HEK293 (cell line): ENCODE results near the gene PITPNM1.
A peak's percentile ranks its signal among the peaks of the same experiment; 100 is the strongest.

Experiments used
- AEBP2 ChIP-seq: fragments of 450-650 bp; formaldehyde crosslinking; IDR thresholded peaks from 2 replicates; pipeline ENCODE4 v1.5.1; 2016; ENCODE audit warnings: missing biosample characterization, missing genetic modification characterization, borderline replicate concordance
- BCL11A ChIP-seq: fragments of 450-650 bp; formaldehyde crosslinking; IDR thresholded peaks from 2 replicates; pipeline ENCODE4 v1.5.1; 2016; ENCODE audit warnings: low read depth, missing biosample characterization, missing genetic modification characterization
- GLI4 ChIP-seq: fragments of 450-650 bp; formaldehyde crosslinking; IDR thresholded peaks from 2 replicates; pipeline ENCODE4 v1.5.1; 2016; ENCODE audit warnings: missing biosample characterization, missing genetic modification characterization
- IKZF3 ChIP-seq: fragments of 450-650 bp; IDR thresholded peaks from 2 replicates; pipeline ENCODE4 v1.5.0; 2018; ENCODE audit warnings: missing biosample characterization, mild to moderate bottlenecking, missing genetic modification characterization, moderate library complexity
- PBX3 ChIP-seq: sonication (generic); formaldehyde crosslinking; IDR thresholded peaks from 2 replicates; pipeline ENCODE4 v1.8.1; 2022; ENCODE audit warnings: mild to moderate bottlenecking, moderate library complexity, missing genetic modification reagents
- REST ChIP-seq: fragments of 450-650 bp; formaldehyde crosslinking; IDR thresholded peaks from 2 replicates; pipeline ENCODE4 v1.5.1; 2016; ENCODE audit warnings: missing biosample characterization, missing genetic modification characterization
- SCRT2 ChIP-seq: fragments of 450-650 bp; formaldehyde crosslinking; IDR thresholded peaks from 2 replicates; pipeline ENCODE4 v1.5.1; 2016; ENCODE audit warnings: missing biosample characterization, missing genetic modification characterization
- SP7 ChIP-seq: fragments of 450-650 bp; formaldehyde crosslinking; IDR thresholded peaks from 2 replicates; pipeline ENCODE4 v1.5.1; 2016; ENCODE audit warnings: missing biosample characterization, missing genetic modification characterization
- ZNF10 ChIP-seq: fragments of 450-650 bp; formaldehyde crosslinking; IDR thresholded peaks from 2 replicates; pipeline ENCODE4 v1.5.1; 2017; ENCODE audit warnings: missing biosample characterization, missing genetic modification characterization
- ZNF121 ChIP-seq: fragments of 450-650 bp; formaldehyde crosslinking; IDR thresholded peaks from 2 replicates; pipeline ENCODE4 v1.5.1; 2016; ENCODE audit warnings: missing biosample characterization, missing genetic modification characterization
- ZNF155 ChIP-seq: fragments of 450-650 bp; formaldehyde crosslinking; IDR thresholded peaks from 2 replicates; pipeline ENCODE4 v1.5.1; 2016; ENCODE audit warnings: missing biosample characterization, missing genetic modification characterization
- ZNF157 ChIP-seq: fragments of 450-650 bp; formaldehyde crosslinking; IDR thresholded peaks from 2 replicates; pipeline ENCODE4 v1.5.1; 2016; ENCODE audit warnings: missing biosample characterization, missing genetic modification characterization
- ZNF292 ChIP-seq: fragments of 450-650 bp; formaldehyde crosslinking; IDR thresholded peaks from 2 replicates; pipeline ENCODE4 v1.5.1; 2016; ENCODE audit warnings: low read depth, missing biosample characterization, missing genetic modification characterization, borderline replicate concordance
- ZNF48 ChIP-seq: fragments of 450-650 bp; formaldehyde crosslinking; IDR thresholded peaks from 2 replicates; pipeline ENCODE4 v1.5.1; 2016; ENCODE audit warnings: missing biosample characterization, missing genetic modification characterization
- ZNF555 ChIP-seq: fragments of 450-650 bp; formaldehyde crosslinking; conservative IDR thresholded peaks from 2 replicates; pipeline ENCODE4 v1.5.1; 2017; ENCODE audit warnings: missing biosample characterization, mild to moderate bottlenecking, missing genetic modification characterization, inconsistent platforms
- ZNF626 ChIP-seq: fragments of 450-650 bp; sonication (Bioruptor Pico); formaldehyde crosslinking; IDR thresholded peaks from 2 replicates; pipeline ENCODE4 v1.5.1; 2018; ENCODE audit warnings: missing biosample characterization, missing genetic modification characterization, inconsistent platforms
- ZNF629 ChIP-seq: fragments of 450-650 bp; formaldehyde crosslinking; IDR thresholded peaks from 2 replicates; pipeline ENCODE4 v1.5.1; 2017; ENCODE audit warnings: missing biosample characterization, missing genetic modification characterization
- ZNF701 ChIP-seq: fragments of 450-650 bp; formaldehyde crosslinking; IDR thresholded peaks from 2 replicates; pipeline ENCODE4 v1.5.1; 2016; ENCODE audit warnings: missing biosample characterization, missing genetic modification characterization
- ZNF837 ChIP-seq: fragments of 450-650 bp; formaldehyde crosslinking; IDR thresholded peaks from 2 replicates; pipeline ENCODE4 v1.5.1; 2016; ENCODE audit warnings: missing biosample characterization, missing genetic modification characterization
- TF ChIP-seq, protein P1 (sequence below): fragments of 450-650 bp; formaldehyde crosslinking; IDR thresholded peaks from 2 replicates; pipeline ENCODE4 v1.5.1; 2017; ENCODE audit warnings: missing biosample characterization, missing genetic modification characterization
- TF ChIP-seq, protein P2 (sequence below): fragments of 450-650 bp; formaldehyde crosslinking; IDR thresholded peaks from 2 replicates; pipeline ENCODE4 v1.5.1; 2016; ENCODE audit warnings: missing biosample characterization, missing genetic modification characterization

PITPNM1 gene

DNA sequence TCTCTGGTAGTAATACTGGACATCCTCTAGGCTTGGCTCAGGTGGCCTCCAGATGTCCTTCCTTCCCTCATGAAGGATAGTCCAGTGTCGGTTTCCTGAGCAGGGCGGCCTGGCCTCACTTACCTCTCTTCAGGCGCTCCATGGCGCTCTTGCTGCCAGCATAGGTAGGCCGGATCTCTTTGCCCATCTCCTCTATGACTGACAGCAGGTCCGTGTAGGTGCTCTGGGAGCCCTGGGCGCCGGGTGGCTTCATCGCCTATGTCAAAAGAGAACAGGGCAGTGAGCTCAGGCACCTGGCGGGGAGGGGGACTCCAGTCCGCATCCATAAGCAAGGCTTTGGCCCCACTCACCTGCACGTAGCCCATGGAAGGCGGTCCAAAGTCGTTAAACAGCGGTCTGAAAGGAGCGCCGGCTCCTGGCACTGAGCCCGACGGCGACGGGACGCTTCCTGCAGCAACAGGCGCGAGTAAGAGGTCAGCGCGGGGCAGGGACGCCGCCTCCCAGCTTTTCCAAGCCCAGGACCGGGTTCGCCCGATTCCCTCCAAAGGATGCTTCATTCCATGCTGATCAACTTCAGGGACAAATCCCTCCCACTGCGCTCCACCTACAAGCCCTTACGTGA is 2.2 kb upstream of the PITPNM1 start (continued):
- TF ChIP-seq ZNF629 (tag by site-specific recombination) (no peak), ZNF555 (tag by site-specific recombination) (no peak), SCRT2 (tag by site-specific recombination) (peak; percentile 88), ZNF837 (tag by site-specific recombination) (no peak), IKZF3 (tag by site-specific recombination) (no peak), BCL11A (tag by site-specific recombination) (peak; percentile 61; the same call in 1 of the 2 replicates), ZNF10 (tag by site-specific recombination) (0 out of 2 replicates have a peak, but pooled peaks have one; percentile 23), ZNF48 (tag by site-specific recombination) (no peak), ZNF157 (no peak), REST (tag by site-specific recombination) (no peak), GLI4 (0 out of 2 replicates have a peak, but pooled peaks have one; percentile 22), ZNF626 (no peak), ZNF701 (no peak), AEBP2 (tag by site-specific recombination) (no peak), PBX3 (no peak), ZNF121 (tag by site-specific recombination) (no peak; the same call in 1 of the 2 replicates), ZNF292 (no peak), SP7 (tag by site-specific recombination) (no peak), ZNF155 (no peak)
- TF ChIP-seq, protein P1, sequence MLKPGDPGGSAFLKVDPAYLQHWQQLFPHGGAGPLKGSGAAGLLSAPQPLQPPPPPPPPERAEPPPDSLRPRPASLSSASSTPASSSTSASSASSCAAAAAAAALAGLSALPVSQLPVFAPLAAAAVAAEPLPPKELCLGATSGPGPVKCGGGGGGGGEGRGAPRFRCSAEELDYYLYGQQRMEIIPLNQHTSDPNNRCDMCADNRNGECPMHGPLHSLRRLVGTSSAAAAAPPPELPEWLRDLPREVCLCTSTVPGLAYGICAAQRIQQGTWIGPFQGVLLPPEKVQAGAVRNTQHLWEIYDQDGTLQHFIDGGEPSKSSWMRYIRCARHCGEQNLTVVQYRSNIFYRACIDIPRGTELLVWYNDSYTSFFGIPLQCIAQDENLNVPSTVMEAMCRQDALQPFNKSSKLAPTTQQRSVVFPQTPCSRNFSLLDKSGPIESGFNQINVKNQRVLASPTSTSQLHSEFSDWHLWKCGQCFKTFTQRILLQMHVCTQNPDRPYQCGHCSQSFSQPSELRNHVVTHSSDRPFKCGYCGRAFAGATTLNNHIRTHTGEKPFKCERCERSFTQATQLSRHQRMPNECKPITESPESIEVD (tag by site-specific recombination), result no peak
- TF ChIP-seq, protein P2, sequence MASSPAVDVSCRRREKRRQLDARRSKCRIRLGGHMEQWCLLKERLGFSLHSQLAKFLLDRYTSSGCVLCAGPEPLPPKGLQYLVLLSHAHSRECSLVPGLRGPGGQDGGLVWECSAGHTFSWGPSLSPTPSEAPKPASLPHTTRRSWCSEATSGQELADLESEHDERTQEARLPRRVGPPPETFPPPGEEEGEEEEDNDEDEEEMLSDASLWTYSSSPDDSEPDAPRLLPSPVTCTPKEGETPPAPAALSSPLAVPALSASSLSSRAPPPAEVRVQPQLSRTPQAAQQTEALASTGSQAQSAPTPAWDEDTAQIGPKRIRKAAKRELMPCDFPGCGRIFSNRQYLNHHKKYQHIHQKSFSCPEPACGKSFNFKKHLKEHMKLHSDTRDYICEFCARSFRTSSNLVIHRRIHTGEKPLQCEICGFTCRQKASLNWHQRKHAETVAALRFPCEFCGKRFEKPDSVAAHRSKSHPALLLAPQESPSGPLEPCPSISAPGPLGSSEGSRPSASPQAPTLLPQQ (tag by site-specific recombination), result no peak
